ENCODE results near the gene SEMA5B. TPM values are rescaled to one million over a fixed set of nuclear protein-coding genes. Genes with fewer than 3 reads are reported as not detected.

The SEMA5B gene
- total RNA-seq, 2 donors from 2014 or later: 0.09 to 2.9 TPM

DNA sequence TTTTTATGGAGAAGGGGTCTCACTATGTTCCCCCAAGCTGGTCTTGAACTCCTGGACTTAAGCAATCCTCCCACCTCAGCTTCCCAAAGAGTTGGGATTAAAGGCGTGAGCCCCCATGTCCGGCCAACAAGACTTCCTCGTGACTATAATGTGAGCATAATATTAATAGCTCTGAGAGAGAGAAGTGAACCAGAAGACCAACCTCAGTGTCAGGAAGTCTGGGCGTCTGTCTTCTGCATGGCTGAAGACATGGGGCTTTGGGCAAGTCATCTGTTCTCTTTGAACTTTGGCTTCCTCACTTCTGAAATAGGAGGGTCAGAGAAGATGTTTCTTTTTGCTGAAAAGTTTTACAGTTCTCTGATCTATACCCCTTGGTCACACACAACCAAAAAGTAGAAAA is 140.6 kb downstream of the SEMA5B start:
- Histone ChIP-seq H3K36me3 (no peaks in the 10 kb centered on the region), H3K4me3 (no peak overlapping the region), H3K27ac (no peak overlapping the region), H3K27me3 (replicated peaks; ENCODE audit: insufficient read depth) (no peaks in the 10 kb centered on the region), H3K4me1 (replicated peaks) (no peaks in the 10 kb centered on the region), H3K9me3 (no peaks in the 10 kb centered on the region)
- WGBS: 94% methylated on average over 4 of the region's 4 CpGs
- TF ChIP-seq POLR2AphosphoS5 (IDR thresholded peaks at IDR 0.05) (no peak), POLR2A (IDR thresholded peaks at IDR 0.05) (no peak)
- TF ChIP-seq, protein P1, sequence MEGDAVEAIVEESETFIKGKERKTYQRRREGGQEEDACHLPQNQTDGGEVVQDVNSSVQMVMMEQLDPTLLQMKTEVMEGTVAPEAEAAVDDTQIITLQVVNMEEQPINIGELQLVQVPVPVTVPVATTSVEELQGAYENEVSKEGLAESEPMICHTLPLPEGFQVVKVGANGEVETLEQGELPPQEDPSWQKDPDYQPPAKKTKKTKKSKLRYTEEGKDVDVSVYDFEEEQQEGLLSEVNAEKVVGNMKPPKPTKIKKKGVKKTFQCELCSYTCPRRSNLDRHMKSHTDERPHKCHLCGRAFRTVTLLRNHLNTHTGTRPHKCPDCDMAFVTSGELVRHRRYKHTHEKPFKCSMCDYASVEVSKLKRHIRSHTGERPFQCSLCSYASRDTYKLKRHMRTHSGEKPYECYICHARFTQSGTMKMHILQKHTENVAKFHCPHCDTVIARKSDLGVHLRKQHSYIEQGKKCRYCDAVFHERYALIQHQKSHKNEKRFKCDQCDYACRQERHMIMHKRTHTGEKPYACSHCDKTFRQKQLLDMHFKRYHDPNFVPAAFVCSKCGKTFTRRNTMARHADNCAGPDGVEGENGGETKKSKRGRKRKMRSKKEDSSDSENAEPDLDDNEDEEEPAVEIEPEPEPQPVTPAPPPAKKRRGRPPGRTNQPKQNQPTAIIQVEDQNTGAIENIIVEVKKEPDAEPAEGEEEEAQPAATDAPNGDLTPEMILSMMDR (IDR thresholded peaks at IDR 0.05): no peak
- no peak for DNase-seq (ENCODE audit: low spot score)
- intact Hi-C loops (cut with DNase I): no loop called here

DNA sequence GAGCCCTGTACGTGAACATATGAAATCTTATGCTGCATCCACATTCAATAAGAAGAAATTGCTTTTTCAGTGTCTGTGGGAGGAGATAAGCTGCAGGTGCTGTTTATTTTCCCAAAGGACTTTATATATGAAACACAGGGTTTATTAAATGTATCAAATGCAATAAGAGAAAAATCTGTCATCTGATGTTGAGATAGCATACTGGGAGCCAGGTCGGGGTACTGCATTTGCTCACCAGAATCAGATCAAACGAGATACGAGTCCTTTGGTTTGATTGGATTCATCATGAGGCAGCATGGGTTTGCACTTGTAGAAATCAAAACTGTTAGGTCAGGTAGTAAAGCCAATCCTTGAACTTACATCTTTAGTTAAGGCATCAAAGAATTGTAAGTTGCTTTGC is 141.3 kb downstream of the SEMA5B start:
- Histone ChIP-seq H3K27ac (no peak overlapping the region), H3K36me3 (no peaks in the 10 kb centered on the region), H3K27me3 (replicated peaks; ENCODE audit: insufficient read depth) (no peaks in the 10 kb centered on the region), H3K9me3 (no peaks in the 10 kb centered on the region), H3K4me3 (no peak overlapping the region), H3K4me1 (replicated peaks) (no peaks in the 10 kb centered on the region)
- intact Hi-C loops (cut with DNase I): no loop called here
- TF ChIP-seq POLR2AphosphoS5 (IDR thresholded peaks at IDR 0.05): no peak
- TF ChIP-seq POLR2A (IDR thresholded peaks at IDR 0.05): no peak
- TF ChIP-seq, protein P1 (IDR thresholded peaks at IDR 0.05): no peak
- DNase-seq (ENCODE audit: low spot score): no peak
- 91% methylated on average over 4 of the region's 4 CpGs for WGBS

- H3K4me3 ChIP-seq: no peak overlapping the region
- WGBS: 98% methylated on average over 2 of the region's 2 CpGs
- DNase-seq (ENCODE audit: low spot score): no peak
- H3K27ac ChIP-seq: no peak overlapping the region
- no peaks in the 10 kb centered on the region for H3K4me1 ChIP-seq (replicated peaks)
- no peaks in the 10 kb centered on the region for H3K27me3 ChIP-seq (replicated peaks; ENCODE audit: insufficient read depth)
- no peaks in the 10 kb centered on the region for H3K9me3 ChIP-seq
- intact Hi-C loops (cut with DNase I): no loop called here
- TF ChIP-seq, protein P1 (IDR thresholded peaks at IDR 0.05): no peak
- TF ChIP-seq POLR2AphosphoS5 (IDR thresholded peaks at IDR 0.05): no peak
- no peak for TF ChIP-seq POLR2A (IDR thresholded peaks at IDR 0.05)
- no peaks in the 10 kb centered on the region for H3K36me3 ChIP-seq
Measured at GRCh38 chr3:122882361-122882947, 145.1 kb downstream of the SEMA5B start.

GRCh38 chr3:122880624-122881023 is 146.9 kb downstream of the SEMA5B start:
- H3K27me3 ChIP-seq (replicated peaks; ENCODE audit: insufficient read depth): no peaks in the 10 kb centered on the region
- no peak overlapping the region for H3K4me3 ChIP-seq
- no peaks in the 10 kb centered on the region for H3K9me3 ChIP-seq
- WGBS: 57% methylated on average over 4 of the region's 4 CpGs
- H3K27ac ChIP-seq: no peak overlapping the region
- no peaks in the 10 kb centered on the region for H3K4me1 ChIP-seq (replicated peaks)
- TF ChIP-seq, protein P1 (IDR thresholded peaks at IDR 0.05): no peak
- TF ChIP-seq POLR2AphosphoS5 (IDR thresholded peaks at IDR 0.05) (no peak), POLR2A (IDR thresholded peaks at IDR 0.05) (no peak)
- DNase-seq (ENCODE audit: low spot score): no peak
- H3K36me3 ChIP-seq: no peaks in the 10 kb centered on the region
- intact Hi-C loops (cut with DNase I): no loop called here

- no peaks in the 10 kb centered on the region for H3K36me3 ChIP-seq
- intact Hi-C loops (cut with DNase I): no loop called here
- TF ChIP-seq, protein P1 (IDR thresholded peaks at IDR 0.05): no peak
- TF ChIP-seq POLR2A (IDR thresholded peaks at IDR 0.05) (no peak), POLR2AphosphoS5 (IDR thresholded peaks at IDR 0.05) (no peak)
Measured at GRCh38 chr3:122880173-122880572, 147.4 kb downstream of the SEMA5B start.

More at GRCh38 chr3:122880173-122880572, 147.4 kb downstream of the SEMA5B start:
- no peak for DNase-seq (ENCODE audit: low spot score)
- 87% methylated on average over 4 of the region's 4 CpGs for WGBS
- Histone ChIP-seq H3K27me3 (replicated peaks; ENCODE audit: insufficient read depth) (no peaks in the 10 kb centered on the region), H3K27ac (no peak overlapping the region), H3K4me1 (replicated peaks) (no peaks in the 10 kb centered on the region), H3K4me3 (no peak overlapping the region), H3K9me3 (no peaks in the 10 kb centered on the region)
